Measurements from ENCODE around the gene CR1L.

- TF ChIP-seq CTCF (conservative IDR thresholded peaks at IDR 0.05; ENCODE audit: low read depth, low read length) (no peak), EZH2phosphoT487 (IDR thresholded peaks at IDR 0.05; ENCODE audit: borderline replicate concordance, low read length) (no peak), EZH2 (IDR thresholded peaks at IDR 0.05; ENCODE audit: low read length, unreplicated experiment) (no peak)
Observed at GRCh38 chr1:207763972-207764371, 119.0 kb downstream of the CR1L start.

All from PC-3 (cell line).